Activated CD8-positive, alpha-beta memory T cell treated with anti-CD3 and anti-CD28 coated beads for 48 hours (primary cell): ENCODE results near the gene ZDHHC24.

ENCODE experiments used
- DNase-seq, 3 experiments: peaks; one replicate each; pipeline ENCODE4 v3.0.0-alpha.2; 2020; ENCODE audit warnings: low read depth in 2 of 3, low spot score in 2 of 3

Gene ZDHHC24

DNA sequence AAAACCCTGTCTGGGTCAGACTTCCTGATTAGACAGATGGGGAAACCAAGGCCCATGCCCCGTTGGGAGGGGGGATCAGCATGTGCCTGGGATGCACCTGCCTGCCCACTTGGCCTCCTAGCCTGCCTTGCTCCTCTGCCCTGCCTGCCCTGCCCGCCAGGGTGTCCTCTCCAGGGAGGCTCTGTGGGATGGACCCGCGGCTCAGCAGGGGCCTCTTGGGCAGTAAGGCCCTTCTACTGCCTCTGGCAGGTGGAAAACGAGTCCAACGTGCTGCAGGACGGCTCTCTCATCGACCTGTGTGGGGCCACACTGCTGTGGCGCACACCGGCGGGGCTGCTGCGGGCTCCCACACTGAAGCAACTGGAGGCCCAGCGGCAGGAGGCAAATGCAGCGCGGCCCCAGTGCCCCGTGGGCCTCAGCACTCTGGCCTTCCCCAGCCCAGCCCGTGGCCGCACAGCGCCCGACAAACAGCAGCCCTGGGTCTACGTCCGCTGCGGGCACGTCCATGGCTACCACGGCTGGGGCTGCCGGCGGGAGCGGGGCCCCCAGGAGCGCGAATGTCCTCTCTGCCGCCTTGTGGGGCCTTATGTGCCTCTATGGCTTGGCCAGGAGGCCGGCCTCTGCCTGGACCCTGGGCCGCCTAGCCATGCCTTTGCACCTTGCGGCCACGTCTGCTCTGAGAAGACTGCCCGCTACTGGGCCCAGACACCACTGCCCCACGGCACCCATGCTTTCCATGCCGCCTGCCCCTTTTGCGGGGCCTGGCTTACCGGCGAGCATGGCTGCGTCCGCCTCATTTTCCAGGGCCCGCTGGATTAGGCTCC is 70.3 kb downstream of the ZDHHC24 start:
- no peak for DNase-seq

DNA sequence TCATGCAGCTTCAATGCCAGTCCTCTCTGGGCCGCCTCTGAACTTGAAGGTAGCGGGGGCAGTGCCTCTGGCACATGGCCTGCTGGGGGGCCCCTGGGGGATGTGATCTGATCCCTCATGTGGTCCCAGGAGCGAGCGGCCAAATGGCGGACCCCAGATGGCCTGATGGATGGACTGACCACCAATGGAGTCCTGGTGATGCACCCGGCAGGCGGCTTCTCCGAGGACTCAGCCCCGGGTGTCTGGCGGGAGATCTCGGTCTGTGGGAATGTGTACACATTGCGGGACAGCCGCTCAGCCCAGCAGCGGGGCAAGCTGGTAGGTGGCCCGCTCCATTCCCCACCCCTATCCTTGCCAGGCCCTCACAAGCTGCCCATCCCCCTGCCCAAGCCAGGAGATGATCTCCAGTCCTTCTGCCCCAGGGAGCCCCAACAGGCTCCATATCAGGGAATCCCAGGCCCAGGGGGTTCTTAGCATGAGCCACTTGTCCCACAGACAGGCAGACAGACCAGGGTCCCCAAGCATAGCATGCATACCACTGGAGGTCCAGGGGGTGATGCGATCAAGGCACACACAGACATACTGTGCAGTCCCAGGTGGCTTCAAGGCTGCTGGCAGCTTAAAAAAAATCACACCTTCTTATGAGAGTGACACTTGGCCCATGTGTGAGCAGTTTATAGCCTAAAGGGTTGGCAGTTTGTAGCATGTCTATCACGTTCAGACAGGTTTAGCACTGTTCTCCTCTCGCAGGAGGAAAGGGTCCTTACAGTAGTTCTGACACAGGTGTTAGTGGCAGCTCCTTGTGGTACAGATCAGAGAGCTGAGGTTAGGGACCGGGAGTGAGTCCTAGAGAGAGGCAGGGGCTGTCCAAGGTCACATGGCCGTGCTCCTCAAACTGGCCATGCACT is 72.0 kb downstream of the ZDHHC24 start:
- no peak for DNase-seq

DNA sequence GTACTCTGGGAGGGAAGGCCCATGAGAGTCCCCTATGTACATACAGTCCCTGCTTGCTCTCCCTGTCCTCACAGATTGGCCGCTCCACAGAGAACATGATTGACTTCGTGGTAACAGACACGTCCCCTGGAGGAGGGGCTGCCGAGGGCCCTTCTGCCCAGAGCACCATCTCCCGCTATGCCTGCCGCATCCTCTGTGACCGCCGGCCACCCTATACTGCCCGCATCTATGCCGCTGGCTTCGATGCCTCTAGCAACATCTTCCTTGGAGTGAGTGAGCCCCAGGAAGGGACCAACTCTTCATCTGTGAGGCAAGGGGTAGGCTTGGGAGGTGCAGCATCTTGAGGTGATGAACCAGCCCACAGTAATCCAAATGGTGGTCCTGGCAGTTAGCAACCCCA is 72.7 kb downstream of the ZDHHC24 start:
- DNase-seq, result no peak

DNA sequence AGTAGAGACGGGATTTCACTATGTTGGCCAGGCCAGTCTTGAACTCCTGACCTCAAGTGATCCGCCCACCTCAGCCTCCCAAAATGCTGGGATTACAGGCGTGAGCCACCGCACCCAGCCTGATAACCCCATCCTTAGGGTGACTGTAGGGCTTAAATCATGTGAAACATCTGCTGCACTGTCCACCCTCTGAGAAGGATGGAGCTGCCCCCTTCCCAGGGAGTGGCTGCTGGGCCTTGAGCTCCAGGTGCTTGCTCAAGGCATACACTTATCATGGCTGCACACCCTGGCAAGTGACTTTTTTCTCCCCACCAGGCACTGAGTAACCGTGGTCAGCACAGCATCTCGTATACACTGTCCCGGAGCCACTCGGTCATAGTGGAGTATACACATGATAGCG is 73.8 kb downstream of the ZDHHC24 start:
- DNase-seq, result no peak

DNA sequence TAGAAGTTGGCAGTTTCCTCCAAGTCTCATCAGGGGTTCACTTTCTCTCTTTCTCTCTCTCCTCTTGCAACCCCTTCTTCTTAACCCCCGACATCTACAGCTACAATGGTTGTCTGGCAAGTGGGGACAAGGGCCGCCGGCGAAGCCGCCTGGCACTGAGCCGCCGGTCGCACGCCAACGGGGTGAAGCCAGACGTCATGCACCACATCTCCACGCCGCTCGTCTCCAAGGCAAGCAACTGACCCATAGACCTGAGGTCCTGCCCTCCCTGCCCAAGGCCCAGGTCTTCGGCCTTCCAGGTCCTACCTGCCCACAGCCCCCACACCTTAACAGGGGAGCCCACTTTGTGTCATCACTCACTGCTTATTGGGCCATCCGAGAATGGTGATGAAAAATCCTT is 74.7 kb downstream of the ZDHHC24 start:
- no peak for DNase-seq
